Keratinocyte (primary cell): ENCODE data around the gene KCNK10.

Experiments used
- CTCF ChIP-seq, 3 experiments: IDR thresholded peaks in 1 of 3; conservative IDR thresholded peaks in 1 of 3; optimal IDR thresholded peaks in 1 of 3; 2 replicates in 2 of 3; 3 replicates in 1 of 3; pipeline versions ENCODE3 to v1.5.1; 2011; ENCODE audit warnings: low read length in 3 of 3, mild to moderate bottlenecking in 3 of 3, moderate library complexity in 2 of 3, control low read depth in 1 of 3, inconsistent platforms in 1 of 3; ENCODE audit not compliant: insufficient read depth in 2 of 3; ENCODE audit errors: extremely low read depth in 1 of 3
- EZH2 ChIP-seq: IDR thresholded peaks from one replicate; pipeline ENCODE4 v1.6.1; 2012; ENCODE audit warnings: inconsistent platforms, mild to moderate bottlenecking, low read length, moderate library complexity

DNA sequence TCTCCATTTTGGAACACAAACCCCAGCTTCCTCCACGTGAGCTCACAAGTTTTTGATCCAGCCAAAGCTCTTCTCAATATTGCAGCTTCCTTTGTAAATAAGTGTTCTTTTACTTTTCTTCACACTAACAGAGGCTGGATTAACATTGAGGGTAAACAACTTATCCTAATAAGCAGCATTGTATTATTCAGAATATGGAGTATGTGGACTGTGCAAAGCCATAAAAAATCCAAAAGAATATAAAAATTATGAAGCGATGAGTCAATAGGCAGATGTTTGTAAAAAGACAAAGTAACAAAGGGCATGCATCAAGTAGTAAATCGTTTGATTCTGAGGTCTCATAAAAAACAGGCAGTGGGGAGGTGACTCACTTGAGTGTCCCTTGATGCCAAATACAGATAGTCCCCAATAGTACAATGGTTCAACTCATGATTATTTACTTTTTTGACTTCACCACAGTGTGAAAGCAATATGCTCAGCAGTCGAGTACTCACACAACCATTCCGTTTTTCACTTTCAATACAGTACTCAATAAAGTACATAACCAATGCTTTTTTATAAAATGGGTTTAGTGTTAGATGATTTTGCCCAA, 23.1 kb upstream of the KCNK10 start:
- no peak for TF ChIP-seq CTCF (optimal IDR thresholded peaks at IDR 0.05 in 1 of 3, IDR thresholded peaks at IDR 0.05 in 1 of 3, conservative IDR thresholded peaks at IDR 0.05 in 1 of 3; ENCODE audit: extremely low read depth in 1 of 3, insufficient read depth in 2 of 3, low read length in 3 of 3)
- TF ChIP-seq EZH2 = no peak
